Activated CD4-positive, alpha-beta T cell treated with anti-CD3 and anti-CD28 coated beads, Interleukin-10, Interleukin-2, amounts not matched to agents 100 ng/mL and 50 ng/mL, durations not matched to agents 16 hours and 8 hours (primary cell): ENCODE data around the gene CHST15.
"Not testable (repeated sequence)": the region's sequence is repeated elsewhere in the genome, so short reads cannot be mapped to it uniquely, and the experiment has no call there.

ENCODE experiments used
- DNase-seq: peaks from one replicate; pipeline ENCODE4 v3.0.0-alpha.2; 2020

The CHST15 gene

DNA sequence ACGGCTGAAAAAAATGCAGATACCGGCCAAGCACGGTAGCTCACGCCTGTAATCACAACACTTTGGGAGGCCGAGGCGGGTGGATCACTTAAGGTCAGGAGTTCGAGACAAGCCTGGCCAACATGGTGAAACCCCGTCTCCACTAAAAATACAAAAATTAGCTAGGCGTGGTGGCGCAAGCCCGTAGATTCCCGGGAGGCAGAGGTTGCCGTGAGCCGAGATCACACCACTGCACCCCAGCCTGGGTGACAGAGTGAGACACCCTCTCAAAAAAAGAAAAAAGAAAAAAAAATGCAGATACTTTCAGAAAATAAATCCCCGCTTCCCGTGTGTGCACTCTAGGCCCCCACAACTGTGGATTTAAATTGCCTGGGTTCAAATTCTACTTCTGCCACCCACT is 2.4 kb upstream of the CHST15 start:
- DNase-seq = not testable (repeated sequence)

DNA sequence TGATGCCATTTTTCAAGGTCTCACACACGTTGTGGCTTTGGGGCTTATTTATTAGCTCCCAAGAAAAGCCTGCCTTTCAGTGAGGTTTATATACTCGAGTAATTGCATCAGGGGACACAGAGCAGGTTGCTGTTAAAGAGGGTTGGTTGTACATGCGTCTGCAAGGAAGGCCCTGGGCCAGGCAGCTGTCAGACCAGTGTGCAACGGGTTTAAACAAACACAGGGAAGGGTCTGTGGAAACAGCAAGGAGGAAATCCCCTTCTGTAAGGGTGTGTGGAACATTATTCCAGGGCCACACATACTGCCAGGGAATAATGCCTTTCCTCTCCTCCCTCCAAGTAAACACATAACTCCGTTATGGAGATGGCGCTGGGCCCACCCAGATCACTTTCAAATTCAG is 1.7 kb upstream of the CHST15 start:
- DNase-seq = no peak

DNA sequence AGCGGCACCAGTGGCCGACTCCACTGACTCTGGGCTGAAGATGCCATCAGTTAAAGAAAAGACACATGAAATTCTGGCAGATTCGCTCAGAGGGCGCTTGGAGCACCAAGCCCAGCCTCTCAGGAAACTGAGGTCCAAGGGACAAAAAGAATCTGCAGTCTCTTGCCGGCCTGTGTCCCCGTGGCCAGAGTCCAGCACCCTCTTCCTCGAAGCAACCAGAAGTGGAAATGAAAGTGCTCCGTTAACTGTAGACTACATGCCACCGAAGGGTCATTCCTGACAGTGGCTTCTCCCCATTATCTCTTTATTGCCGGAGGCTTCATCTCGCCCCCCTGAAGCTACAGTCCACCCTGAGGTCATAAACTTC is 1.0 kb upstream of the CHST15 start:
- no peak for DNase-seq

- not testable (repeated sequence) for DNase-seq
Observed at GRCh38 chr10:124093774-124094418, 498 bp upstream of the CHST15 start.

- peak; percentile 20 for DNase-seq
Observed at GRCh38 chr10:124092250-124092859, 1.0 kb downstream of the CHST15 start.

GRCh38 chr10:124091646-124092249 is 1.6 kb downstream of the CHST15 start:
- DNase-seq = no peak

DNA sequence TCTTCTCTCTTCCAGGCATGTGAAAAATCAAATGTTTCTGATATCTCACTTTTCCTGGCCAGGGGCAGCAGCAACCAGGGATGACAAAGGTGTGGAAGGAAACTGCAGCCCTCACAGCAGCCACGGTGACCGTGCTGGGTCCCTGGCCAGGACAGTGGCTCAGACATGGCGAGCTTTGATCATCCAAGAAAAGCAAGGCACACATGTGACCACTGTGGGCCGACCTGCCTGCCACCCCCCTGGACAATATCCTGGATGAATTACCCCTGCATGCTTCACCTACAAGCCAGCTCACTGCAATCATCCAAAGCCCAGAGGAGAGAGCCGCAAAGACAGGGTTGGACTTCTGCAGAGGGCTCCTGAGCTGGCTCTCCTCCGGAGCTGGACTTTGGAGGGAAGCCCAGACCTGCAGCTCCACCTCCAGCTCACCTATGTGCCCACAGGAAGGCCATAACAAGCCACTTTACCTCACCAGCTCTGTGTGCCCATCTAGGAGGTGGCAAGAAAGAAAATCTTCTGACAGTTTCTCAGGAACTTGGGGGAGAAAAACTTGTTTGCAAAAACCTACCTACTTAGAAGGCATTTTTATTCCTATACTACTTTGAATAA is 2.7 kb downstream of the CHST15 start:
- DNase-seq = no peak

- no peak for DNase-seq
Observed at GRCh38 chr10:124089859-124090258, 3.5 kb downstream of the CHST15 start.

GRCh38 chr10:124088915-124089314 is 4.5 kb downstream of the CHST15 start:
- DNase-seq = no peak

GRCh38 chr10:124087672-124088634 is 5.4 kb downstream of the CHST15 start:
- no peak for DNase-seq

DNA sequence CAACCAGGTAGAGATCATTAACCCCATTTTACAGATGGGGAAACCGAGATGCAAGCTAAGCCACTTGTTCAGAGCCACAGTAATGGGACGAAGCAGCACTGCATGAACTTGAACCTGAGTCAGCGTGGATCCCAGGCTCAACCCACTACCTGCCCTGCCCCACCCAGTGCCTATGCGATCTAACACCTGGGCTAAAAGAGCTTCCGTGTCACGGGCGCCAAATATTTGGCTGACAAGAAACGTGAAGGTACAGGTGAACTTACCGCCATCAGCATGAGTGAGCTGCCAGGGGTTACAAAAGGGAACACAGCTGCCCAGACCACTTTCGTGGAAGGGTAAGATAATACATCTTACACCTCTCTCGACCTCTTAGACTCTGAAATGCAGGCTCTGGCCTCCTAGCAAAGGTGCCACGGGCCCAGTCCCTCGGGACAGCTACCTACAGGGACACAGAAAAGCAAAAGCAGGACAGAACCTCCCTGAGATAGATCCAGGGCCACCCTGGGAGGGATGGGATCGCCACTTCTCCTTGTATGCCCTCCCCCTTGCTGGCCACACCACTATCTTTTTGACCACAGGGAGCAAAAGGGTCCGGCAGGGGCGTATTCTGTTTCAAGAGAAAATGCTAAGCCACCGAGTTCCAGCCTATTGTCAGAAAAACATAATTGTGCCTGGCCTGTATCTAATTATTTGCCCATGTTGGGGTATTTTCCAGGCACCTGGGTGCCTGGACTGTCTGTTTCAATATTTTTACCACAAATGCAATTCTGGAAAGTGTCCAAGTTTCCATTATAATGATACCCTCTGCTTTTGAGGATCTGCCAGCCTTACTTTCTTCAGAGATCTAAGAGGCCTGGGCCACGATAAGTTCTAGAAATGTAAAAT is 6.4 kb downstream of the CHST15 start:
- no peak for DNase-seq

DNA sequence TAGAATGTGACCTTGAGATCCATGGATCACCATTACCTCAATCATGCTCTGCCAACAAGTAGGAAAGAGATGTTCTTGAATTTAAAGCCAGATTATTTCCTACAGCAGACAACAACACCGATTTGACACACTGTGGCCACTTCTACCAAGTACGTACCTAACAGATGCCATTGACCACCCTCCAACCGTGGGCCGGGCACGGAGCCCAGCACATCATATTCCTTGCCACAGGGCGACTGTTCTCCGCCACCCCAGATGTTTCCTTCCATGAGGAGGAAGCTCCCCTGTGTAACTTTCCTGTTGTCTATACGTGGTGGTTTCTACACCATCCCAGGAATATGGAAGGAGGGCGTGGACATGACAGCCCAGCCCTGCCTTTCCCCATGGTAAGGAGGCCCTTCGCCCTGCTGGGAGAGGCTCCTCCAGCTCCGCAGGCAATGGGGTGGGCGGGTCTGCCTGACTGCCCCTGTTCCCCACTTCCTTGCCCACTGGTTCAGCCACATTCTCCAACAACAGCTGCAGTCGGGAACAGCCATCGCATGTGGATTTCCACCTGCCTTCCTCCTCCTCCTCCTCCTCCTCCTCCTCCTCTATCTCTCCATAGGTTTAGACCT is 7.2 kb downstream of the CHST15 start:
- DNase-seq = no peak

DNA sequence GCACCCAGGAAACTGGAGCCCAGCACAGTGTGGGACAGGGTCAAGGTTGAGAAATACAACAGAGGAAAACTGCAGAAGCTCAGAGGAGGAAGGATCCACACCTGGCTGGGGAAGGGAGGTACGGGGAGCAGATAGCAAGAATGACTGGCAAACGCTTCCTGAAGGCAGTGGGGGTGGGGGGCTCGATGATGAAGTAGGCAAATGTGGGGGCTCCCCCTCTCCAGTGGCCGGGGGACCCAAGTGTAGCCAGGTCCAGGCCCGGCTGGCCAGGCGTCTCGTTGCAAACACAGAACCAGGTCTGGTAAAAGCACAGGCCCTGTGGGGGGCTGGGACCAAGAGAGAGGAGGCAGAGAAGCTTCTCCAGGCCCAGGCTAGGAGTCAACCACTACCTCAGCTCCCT is 7.7 kb downstream of the CHST15 start:
- no peak for DNase-seq

DNA sequence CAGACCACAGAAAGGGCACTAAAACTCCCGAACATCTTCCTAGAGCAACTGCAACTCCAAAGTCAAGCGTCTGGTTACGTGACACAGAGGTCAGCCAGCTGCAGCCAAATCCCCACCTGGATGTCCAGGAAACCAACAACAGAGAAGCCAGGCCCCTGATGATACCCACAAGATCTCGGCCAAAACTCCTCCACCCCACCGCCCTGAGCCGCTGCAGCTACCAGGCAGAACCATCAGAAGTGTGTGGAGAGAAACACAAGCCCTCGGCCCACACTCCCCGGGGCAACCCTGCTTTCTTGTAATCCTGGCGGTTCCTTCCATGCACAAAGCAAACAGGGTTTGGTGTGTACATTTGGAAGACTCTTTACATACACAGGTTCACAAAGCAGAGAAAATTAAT is 8.7 kb downstream of the CHST15 start:
- no peak for DNase-seq

DNA sequence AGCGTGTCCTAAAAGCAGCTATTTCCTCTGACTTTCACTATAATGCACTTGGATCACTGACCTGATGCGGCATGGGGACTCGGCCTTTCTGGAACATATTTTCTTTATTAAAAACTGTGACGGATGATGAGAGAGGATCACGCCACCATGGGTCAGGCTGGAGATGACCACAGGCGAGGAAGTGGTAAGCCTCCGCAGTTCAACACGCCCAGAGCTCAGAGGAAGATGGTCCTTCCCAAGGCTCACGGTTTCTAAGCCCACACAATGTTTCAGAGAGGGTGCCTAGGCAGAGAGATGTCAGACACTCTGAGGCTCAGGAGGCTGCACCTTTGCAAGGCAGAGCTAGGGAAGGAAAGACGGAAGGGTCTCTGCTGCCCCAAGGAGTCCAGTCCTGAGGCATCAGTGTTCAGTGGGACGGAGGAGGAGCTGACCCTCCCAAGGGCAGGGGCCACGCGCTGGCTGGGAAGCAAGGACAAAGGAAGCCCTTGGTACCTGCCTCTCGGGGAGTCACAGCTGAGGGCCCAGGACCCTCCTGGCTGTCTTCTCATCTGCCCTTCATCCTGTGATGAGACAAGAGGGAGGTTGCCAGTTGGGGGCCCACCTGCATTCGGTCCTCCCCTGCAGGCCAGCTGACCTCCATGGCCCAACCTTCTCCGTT is 9.5 kb downstream of the CHST15 start:
- no peak for DNase-seq

DNA sequence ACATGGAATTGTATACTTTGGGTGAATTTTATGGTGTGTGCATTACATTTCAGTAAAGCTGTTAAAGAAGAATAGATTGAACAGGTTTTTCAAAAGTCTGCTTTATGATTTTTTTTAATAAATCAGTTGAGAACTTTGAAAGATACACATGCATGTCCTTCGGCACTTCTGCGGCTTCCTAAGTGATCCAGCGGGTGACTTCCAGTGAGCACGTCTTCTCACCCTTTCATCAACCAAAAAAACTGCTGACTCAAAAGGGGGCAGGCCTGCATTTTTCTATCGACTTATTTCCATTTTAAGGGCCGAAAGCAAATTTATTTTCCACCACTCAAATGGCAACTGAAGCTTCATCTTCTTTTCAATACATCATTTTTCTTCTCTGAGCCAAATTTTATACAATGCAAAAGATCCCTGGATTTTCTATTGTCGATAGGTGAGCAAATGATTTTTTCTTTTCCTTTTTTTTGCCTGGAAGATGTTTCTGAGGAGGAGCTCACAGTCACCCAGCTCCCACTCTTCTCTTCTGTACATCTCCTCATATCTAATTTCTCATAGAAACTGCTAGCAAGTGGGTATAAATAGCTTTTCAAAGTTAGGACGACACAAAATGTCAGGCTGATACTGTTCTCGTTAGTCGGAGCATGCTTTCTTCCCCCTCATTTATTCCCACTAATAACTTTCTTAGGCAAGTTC is 10.2 kb downstream of the CHST15 start:
- no peak for DNase-seq

- no peak for DNase-seq
Observed at GRCh38 chr10:124082555-124082954, 10.8 kb downstream of the CHST15 start.

- DNase-seq = no peak
Observed at GRCh38 chr10:124081547-124082140, 11.8 kb downstream of the CHST15 start.

DNA sequence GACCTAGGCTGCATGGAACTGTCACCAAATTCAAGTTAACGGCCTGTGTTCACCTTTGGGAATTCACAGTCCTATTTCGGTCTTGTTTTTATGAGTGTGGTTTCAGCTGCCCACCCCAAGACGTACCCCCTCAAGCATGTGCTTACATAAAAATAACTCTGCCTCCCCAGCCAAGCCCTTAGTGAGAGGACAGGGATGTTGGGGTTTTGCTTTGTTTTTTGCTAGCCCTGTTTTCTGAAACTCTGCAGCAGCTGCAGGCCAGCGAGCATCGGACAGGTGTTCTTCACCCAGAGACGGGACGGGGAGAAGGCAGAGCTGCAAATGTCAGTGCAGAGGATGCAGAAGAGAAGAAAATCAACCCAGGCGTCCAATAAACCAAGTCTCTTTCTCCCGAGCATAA is 13.5 kb downstream of the CHST15 start:
- no peak for DNase-seq

- no peak for DNase-seq
Observed at GRCh38 chr10:124078714-124079113, 14.7 kb downstream of the CHST15 start.
